HEK293 (cell line): ENCODE results near the gene ZNF311.

Experiments used
- GLIS2 ChIP-seq: fragments of 450-650 bp; formaldehyde crosslinking; IDR thresholded peaks from 2 replicates; pipeline ENCODE4 v1.5.1; 2016; ENCODE audit warnings: missing biosample characterization, missing genetic modification characterization
- SP7 ChIP-seq: fragments of 450-650 bp; formaldehyde crosslinking; IDR thresholded peaks from 2 replicates; pipeline ENCODE4 v1.5.1; 2016; ENCODE audit warnings: missing biosample characterization, missing genetic modification characterization
- YY1 ChIP-seq: fragments of 450-650 bp; formaldehyde crosslinking; IDR thresholded peaks from 2 replicates; pipeline ENCODE4 v1.5.1; 2018; ENCODE audit warnings: missing biosample characterization, missing genetic modification characterization
- ZNF10 ChIP-seq: fragments of 450-650 bp; formaldehyde crosslinking; IDR thresholded peaks from 2 replicates; pipeline ENCODE4 v1.5.1; 2017; ENCODE audit warnings: missing biosample characterization, missing genetic modification characterization
- ZNF558 ChIP-seq: fragments of 450-650 bp; formaldehyde crosslinking; IDR thresholded peaks from 2 replicates; pipeline ENCODE4 v1.5.1; 2016; ENCODE audit warnings: missing biosample characterization, missing genetic modification characterization
- ZNF660 ChIP-seq: fragments of 450-650 bp; IDR thresholded peaks from 2 replicates; pipeline ENCODE4 v1.5.1; 2018; ENCODE audit warnings: missing biosample characterization, mild to moderate bottlenecking, missing genetic modification characterization
- TF ChIP-seq, protein P1 (sequence below): fragments of 450-650 bp; IDR thresholded peaks from 2 replicates; pipeline ENCODE4 v1.5.1; 2018; ENCODE audit warnings: missing biosample characterization, missing genetic modification characterization
- TF ChIP-seq, protein P2 (sequence below): fragments of 450-650 bp; formaldehyde crosslinking; IDR thresholded peaks from 2 replicates; pipeline ENCODE4 v1.5.1; 2016; ENCODE audit warnings: missing biosample characterization, missing genetic modification characterization
- TF ChIP-seq, protein P3 (sequence below): fragments of 450-650 bp; formaldehyde crosslinking; IDR thresholded peaks from 2 replicates; pipeline ENCODE4 v1.5.1; 2016; ENCODE audit warnings: missing biosample characterization, missing genetic modification characterization

DNA sequence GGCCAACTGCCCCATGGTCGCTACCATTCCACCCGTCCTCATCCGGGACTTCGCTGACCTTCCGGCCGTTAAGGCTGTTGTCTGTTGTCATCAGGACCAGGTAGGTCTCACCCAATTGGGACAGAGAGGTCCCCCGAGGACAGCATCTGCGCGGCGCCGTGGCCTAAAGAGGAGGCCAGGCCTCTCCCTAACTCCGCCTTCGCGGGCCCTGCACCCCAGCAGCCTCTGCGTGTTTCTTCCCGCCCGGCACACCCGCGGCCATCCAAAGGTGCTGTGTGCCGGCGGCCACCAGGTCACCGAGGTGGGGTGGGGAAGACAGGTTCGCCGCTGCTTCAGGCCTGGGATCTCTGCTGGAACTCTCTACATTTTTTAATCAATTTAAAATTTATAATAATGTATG, 30.8 kb upstream of the ZNF311 start:
- TF ChIP-seq ZNF660 (tag by site-specific recombination) (no peak), SP7 (no peak), ZNF10 (no peak), YY1 (tag by site-specific recombination) (no peak), ZNF558 (tag by site-specific recombination) (no peak), GLIS2 (tag by site-specific recombination) (no peak)
- TF ChIP-seq, protein P1, sequence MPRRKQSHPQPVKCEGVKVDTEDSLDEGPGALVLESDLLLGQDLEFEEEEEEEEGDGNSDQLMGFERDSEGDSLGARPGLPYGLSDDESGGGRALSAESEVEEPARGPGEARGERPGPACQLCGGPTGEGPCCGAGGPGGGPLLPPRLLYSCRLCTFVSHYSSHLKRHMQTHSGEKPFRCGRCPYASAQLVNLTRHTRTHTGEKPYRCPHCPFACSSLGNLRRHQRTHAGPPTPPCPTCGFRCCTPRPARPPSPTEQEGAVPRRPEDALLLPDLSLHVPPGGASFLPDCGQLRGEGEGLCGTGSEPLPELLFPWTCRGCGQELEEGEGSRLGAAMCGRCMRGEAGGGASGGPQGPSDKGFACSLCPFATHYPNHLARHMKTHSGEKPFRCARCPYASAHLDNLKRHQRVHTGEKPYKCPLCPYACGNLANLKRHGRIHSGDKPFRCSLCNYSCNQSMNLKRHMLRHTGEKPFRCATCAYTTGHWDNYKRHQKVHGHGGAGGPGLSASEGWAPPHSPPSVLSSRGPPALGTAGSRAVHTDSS = no peak
- TF ChIP-seq, protein P2, sequence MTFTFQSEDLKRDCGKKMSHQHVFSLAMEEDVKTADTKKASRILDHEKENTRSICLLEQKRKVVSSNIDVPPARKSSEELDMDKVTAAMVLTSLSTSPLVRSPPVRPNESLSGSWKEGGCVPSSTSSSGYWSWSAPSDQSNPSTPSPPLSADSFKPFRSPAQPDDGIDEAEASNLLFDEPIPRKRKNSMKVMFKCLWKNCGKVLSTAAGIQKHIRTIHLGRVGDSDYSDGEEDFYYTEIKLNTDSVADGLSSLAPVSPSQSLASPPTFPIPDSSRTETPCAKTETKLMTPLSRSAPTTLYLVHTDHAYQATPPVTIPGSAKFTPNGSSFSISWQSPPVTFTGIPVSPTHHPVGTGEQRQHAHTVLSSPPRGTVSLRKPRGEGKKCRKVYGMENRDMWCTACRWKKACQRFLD (tag by site-specific recombination) = no peak
- TF ChIP-seq, protein P3, sequence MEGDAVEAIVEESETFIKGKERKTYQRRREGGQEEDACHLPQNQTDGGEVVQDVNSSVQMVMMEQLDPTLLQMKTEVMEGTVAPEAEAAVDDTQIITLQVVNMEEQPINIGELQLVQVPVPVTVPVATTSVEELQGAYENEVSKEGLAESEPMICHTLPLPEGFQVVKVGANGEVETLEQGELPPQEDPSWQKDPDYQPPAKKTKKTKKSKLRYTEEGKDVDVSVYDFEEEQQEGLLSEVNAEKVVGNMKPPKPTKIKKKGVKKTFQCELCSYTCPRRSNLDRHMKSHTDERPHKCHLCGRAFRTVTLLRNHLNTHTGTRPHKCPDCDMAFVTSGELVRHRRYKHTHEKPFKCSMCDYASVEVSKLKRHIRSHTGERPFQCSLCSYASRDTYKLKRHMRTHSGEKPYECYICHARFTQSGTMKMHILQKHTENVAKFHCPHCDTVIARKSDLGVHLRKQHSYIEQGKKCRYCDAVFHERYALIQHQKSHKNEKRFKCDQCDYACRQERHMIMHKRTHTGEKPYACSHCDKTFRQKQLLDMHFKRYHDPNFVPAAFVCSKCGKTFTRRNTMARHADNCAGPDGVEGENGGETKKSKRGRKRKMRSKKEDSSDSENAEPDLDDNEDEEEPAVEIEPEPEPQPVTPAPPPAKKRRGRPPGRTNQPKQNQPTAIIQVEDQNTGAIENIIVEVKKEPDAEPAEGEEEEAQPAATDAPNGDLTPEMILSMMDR (tag by site-specific recombination) = no peak
